Activated CD8-positive, alpha-beta memory T cell treated with anti-CD3 and anti-CD28 coated beads for 4 hours (primary cell): Measurements from ENCODE around the gene YIPF5.

ENCODE experiments used
- DNase-seq, 2 donors: peaks; one replicate each; pipeline ENCODE4 v3.0.0-alpha.2; 2020; ENCODE audit warnings: low read depth in 2 of 2

YIPF5 gene

GRCh38 chr5:144170276-144171024 is at the start of gene YIPF5, which contains the start of gene KCTD16:
TSS of gene YIPF5 (minus strand) at chr5:144170659. CDS start at chr5:144169955, 704 bp downstream.
TSS of gene KCTD16 (plus strand) at chr5:144170873.
- DNase-seq = peak; percentile 96

GRCh38 chr5:144219869-144220268 is 49.4 kb upstream of the YIPF5 start:
- no peak for DNase-seq

DNA sequence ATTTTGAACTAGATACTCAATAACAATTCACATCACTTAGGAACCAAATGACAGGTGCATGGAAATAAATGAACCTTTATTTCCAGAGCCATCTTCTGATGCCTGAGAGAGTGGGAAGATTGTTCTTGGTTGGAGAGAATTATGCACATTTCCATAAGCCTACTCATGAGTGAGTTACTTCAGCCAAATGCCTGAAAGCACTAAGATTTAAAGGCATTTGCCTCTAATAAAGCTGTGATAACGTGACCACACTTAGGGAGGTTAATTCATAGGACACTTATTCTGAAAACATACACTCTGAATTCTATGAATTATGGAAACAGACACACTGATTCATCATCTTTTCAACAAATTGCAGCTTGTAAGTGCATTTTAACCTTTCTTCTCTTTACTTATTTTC is 40.2 kb upstream of the YIPF5 start:
- no peak for DNase-seq

GRCh38 chr5:144209361-144209760 is 38.9 kb upstream of the YIPF5 start:
- no peak for DNase-seq

DNA sequence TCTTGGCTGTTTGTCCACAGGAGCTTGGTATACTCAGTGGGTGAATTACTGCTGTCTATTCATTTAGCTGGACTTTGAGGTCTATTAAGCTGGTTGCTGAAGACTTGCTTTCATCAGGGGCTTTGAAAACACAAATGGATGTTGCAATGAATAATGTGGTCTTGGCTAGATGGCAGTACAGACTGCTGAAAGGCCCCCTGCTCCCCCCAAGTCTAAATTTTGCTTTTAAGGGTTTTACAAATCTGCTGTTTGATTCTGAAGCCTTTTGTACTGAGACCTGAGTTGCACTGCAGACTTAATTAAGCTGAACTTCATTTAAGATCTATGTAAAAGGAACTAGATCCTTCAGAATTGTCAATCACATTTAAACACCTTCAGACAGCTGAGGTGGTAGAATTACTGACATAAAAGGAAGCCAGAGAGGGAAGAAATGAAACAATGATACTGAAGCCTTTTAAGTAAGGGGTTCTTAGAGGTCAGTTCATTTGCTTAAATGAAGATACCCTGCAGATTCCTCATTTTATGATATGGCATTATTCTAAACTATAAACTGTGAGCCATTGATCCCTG is 37.5 kb upstream of the YIPF5 start:
- no peak for DNase-seq

- no peak for DNase-seq
Measured at GRCh38 chr5:144206141-144206540, 35.7 kb upstream of the YIPF5 start.

GRCh38 chr5:144205141-144205551 is 34.7 kb upstream of the YIPF5 start:
- DNase-seq = no peak

DNA sequence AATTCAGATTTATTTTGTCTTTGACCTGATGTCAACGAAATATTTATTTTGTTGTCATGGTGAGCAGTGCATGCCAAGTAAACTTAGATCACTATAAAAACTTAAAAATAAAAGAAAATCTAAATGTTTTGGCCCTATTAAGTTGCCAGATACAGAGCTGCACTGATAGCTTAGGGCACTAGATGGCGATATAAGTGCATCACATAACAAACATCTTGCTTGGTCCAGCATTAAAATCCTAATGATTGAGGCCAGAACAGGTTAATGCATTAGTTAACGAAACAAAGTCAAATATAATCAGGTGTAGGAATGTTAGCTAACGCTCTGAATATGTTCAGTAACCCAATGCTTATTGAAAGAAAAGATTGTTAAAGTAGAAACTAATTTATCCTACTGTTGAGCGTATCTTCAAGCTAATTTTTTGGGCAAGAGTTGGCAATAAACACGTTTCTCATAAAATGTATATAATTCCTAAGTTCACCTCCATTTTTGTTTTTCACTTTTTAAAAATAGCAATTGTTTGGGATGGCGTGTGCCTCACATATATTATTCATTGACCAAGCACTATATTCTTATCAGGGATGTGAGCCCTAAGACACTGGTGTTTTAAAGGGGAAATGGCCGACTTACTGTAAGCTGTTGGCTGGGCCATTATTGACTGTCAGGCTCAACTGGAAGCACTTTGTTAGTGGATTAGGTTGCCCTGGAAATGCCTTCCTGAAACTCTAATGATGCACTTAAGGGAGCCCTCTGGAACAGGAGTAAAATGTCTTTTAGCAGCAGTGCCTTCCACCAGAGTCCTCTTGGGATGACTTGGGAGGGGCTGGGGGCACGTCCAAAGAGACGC is 33.5 kb upstream of the YIPF5 start:
- no peak for DNase-seq

DNA sequence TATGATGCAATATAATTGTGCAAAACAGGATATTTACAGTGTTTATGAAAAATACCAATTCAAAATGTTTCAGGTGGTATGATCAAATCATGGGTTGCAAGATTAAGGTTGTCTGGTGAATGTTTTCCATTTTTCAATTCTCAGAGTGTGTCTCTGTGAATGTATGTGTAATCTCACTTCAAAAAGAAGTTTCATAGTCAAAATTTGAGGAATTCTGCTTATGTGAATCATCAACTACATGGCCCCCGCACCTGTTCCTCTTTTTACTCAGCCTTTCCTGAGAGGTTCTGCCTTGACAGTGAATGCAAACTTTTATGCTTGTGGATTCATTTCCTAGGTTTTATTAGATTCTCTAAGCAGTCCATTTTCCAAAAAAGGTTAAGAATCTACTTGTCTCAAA is 32.3 kb upstream of the YIPF5 start:
- no peak for DNase-seq

GRCh38 chr5:144202072-144202471 is 31.6 kb upstream of the YIPF5 start:
- no peak for DNase-seq

GRCh38 chr5:144201588-144201987 is 31.1 kb upstream of the YIPF5 start:
- DNase-seq = no peak

GRCh38 chr5:144198386-144198785 is 27.9 kb upstream of the YIPF5 start:
- no peak for DNase-seq

GRCh38 chr5:144196612-144197011 is 26.2 kb upstream of the YIPF5 start:
- no peak for DNase-seq

GRCh38 chr5:144195448-144195847 is 25.0 kb upstream of the YIPF5 start:
- DNase-seq = no peak

- DNase-seq = no peak
Measured at GRCh38 chr5:144194144-144194543, 23.7 kb upstream of the YIPF5 start.

- no peak for DNase-seq
Measured at GRCh38 chr5:144192661-144193060, 22.2 kb upstream of the YIPF5 start.

DNA sequence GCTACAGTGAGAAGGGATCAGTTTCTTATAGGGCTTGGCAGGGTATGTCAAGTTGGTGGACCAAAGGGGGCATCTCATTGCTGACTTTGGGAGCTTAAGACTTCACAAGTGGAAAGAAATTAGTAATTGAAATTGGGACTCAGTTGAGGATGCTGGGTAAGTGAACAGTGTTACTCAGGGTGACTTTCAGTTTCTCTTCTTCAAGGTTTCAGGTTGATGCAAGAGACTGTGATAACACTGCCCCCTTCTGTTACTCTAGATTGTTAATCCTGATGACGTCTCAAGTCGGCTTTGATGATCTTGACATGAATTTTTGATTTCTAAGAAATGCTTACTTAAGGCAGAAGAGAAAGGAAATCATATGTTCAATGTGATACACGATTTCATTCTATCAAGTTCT is 21.5 kb upstream of the YIPF5 start:
- no peak for DNase-seq

GRCh38 chr5:144191531-144191930 is 21.1 kb upstream of the YIPF5 start:
- no peak for DNase-seq

DNA sequence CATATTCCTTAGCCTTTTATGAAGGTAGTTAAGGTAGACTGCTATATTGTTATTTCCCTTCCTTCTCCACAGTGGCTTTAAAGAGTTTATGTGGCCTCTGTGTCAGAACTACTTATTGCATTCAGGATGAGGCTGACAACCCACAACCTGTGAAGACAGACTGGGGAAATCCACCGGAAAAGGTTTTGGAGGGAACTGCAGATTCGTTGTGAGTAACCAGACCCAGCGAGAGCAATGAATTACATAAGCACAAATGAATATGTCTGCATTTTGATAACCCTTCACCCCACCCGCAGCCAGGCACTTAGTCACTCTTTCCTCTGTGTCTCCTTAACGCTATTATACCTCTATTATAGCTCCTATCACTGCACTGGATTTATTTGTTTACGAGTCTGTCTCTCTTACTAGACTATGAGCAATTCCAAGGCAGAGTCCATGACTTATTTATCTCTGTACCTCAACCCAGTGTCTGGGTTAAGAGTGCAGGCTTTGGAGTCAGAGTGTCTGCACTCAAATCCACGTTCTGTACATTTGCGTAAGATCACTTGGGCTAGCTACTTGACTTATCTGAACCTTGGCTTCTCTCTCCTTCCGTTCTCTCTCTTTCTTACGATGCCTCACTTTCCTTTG is 19.5 kb upstream of the YIPF5 start:
- DNase-seq = peak; percentile 61 to 73

- DNase-seq = peak; percentile 61 to 76
Measured at GRCh38 chr5:144187699-144188294, 17.3 kb upstream of the YIPF5 start.

DNA sequence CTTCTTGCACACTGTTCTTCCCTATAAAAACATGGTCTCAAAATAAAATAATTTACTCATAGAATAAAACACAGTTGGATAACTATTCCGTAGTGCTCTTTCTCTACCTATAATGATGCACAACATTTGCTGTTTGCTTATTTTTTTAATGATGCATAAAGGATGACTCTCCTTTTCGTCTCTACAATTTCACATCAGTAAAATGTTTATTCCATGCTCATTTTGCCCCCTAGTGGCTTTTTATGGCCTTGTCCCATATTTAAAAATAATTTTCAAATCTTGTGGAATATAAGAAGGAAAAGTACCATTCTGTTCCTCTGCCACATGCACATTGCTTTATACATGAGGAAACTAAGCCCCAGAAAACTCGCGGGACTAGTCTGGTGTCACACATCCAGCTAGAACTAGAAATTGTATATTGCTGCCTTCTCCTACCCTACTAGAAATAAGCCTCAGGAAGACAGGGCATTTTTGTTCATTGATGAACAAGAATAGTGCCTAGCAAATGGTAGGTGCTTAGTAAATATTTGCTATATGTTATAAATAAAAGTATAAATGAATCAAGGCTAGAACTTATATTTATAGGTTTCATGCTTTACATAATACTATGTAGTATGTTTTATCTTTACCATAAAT is 12.9 kb upstream of the YIPF5 start:
- no peak for DNase-seq
